ENCODE measurements around the gene FAM187B.
A peak's percentile ranks its signal among the peaks of the same experiment; 100 is the strongest.

DNA sequence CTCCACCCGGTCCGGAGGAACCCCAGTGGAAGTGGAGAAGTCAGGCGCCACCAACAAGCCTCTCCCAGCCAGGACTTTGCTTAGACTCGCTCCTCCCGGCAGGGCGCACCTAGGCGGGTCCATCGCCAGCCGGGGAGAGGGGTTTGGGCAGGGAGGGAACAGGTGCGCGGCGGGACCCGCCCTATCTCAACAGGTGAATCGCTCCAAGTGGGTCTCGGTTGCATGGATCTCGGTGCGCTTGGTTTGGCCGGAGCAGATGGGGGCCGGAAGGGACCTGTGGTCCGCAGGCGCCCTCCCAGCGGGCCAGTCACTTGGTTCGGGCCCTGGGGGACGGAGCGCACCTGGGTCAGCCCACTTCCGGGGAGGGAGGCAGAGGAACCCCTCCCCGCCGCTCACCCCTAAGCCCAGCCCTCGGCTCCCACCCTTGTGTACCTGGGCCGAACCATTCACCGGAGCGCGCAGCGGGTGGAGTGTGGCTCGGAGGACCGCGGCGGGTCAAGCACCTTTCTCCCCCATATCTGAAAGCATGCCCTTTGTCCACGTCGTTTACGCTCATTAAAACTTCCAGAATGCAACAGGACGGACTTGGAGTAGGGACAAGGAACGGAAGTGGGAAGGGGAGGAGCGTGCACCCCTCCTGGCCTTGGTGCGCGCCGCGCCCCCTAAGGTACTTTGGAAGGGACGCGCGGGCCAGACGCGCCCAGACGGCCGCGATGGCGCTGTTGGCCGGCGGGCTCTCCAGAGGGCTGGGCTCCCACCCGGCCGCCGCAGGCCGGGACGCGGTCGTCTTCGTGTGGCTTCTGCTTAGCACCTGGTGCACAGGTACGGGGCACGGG lies 20.0 kb upstream of the FAM187B start, which contains the start of gene LSR:
- TF ChIP-seq, protein P1, sequence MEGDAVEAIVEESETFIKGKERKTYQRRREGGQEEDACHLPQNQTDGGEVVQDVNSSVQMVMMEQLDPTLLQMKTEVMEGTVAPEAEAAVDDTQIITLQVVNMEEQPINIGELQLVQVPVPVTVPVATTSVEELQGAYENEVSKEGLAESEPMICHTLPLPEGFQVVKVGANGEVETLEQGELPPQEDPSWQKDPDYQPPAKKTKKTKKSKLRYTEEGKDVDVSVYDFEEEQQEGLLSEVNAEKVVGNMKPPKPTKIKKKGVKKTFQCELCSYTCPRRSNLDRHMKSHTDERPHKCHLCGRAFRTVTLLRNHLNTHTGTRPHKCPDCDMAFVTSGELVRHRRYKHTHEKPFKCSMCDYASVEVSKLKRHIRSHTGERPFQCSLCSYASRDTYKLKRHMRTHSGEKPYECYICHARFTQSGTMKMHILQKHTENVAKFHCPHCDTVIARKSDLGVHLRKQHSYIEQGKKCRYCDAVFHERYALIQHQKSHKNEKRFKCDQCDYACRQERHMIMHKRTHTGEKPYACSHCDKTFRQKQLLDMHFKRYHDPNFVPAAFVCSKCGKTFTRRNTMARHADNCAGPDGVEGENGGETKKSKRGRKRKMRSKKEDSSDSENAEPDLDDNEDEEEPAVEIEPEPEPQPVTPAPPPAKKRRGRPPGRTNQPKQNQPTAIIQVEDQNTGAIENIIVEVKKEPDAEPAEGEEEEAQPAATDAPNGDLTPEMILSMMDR (IDR thresholded peaks at IDR 0.05) = peak in 1 of 6 experiments; percentile 1
- TF ChIP-seq POLR2A (IDR thresholded peaks at IDR 0.05) = peak; percentile 31 to 64
